Muscle of leg (tissue), 11 donors: ENCODE data around the gene ZSWIM3. TPM values are rescaled to one million over a fixed set of nuclear protein-coding genes. Genes with fewer than 3 reads are reported as not detected.

Experiments used
- DNase-seq: peaks from one replicate; pipeline ENCODE4 v3.0.0; 2013
- H3K27ac ChIP-seq: one replicate; pipeline ENCODE4 v1.5.1; 2013; ENCODE audit warnings: mild to moderate bottlenecking, low read length, control low read depth
- H3K27me3 ChIP-seq: one replicate; pipeline ENCODE4 v1.6.1; 2013; ENCODE audit warnings: low read length; ENCODE audit not compliant: control insufficient read depth, insufficient read depth
- H3K36me3 ChIP-seq: one replicate; pipeline ENCODE4 v1.6.1; 2013; ENCODE audit warnings: low read length; ENCODE audit not compliant: control insufficient read depth, insufficient read depth
- H3K4me1 ChIP-seq: one replicate; pipeline ENCODE4 v1.6.1; 2013; ENCODE audit warnings: low read length; ENCODE audit not compliant: control insufficient read depth, insufficient read depth
- H3K4me3 ChIP-seq: one replicate; pipeline ENCODE4 v1.5.1; 2013; ENCODE audit warnings: low read length, control low read depth
- H3K9me3 ChIP-seq: replicated peaks from 2 replicates; pipeline ENCODE4 v1.6.1; 2013; ENCODE audit warnings: low read depth, low read length; ENCODE audit not compliant: control insufficient read depth
- WGBS: methylation state at CpG from one replicate; pipeline ENCODE4 v1.1.5; 2013; ENCODE audit warnings: missing lambda C conversion rate; ENCODE audit not compliant: insufficient coverage; 5-methylcytosine and 5-hydroxymethylcytosine counted together
- polyA plus RNA-seq, 8 donors: library from polyadenylated mRNA; unstranded; fragments of 120-200 nt; gene quantifications; one replicate each; pipeline versions ENCODE4 v1.2.1 to v1.2.3, GENCODE V29; 2013; ENCODE audit warnings: inconsistent platforms in 1 of 8, low replicate concordance in 1 of 8; ENCODE audit not compliant: insufficient read length in 8 of 8, insufficient read depth in 1 of 8
- total RNA-seq: library from RNA; stranded (reverse); fragments of 120-200 nt; gene quantifications from one replicate; pipeline ENCODE4 v1.2.4, GENCODE V29; 2013

ZSWIM3 gene
- total and polyA plus RNA-seq, 9 donors: 3.1 to 5.6 (median 3.3) TPM

- no peaks in the 10 kb centered on the region for H3K9me3 ChIP-seq
- peak; percentile 70 for DNase-seq
- H3K36me3 ChIP-seq: peaks cover 64% of the 10 kb centered on the region
- peaks cover 23% of the 10 kb centered on the region for H3K4me1 ChIP-seq
- WGBS: 35% methylated on average over 3 of the region's 5 CpGs
- peak overlapping the region; percentile 15 for H3K27ac ChIP-seq
- H3K4me3 ChIP-seq: no peak overlapping the region
- H3K27me3 ChIP-seq: no peaks in the 10 kb centered on the region
Measured at GRCh38 chr20:45842169-45842812, 15.1 kb upstream of the ZSWIM3 start.

GRCh38 chr20:45843506-45843905, 13.9 kb upstream of the ZSWIM3 start:
- H3K27me3 ChIP-seq: no peaks in the 10 kb centered on the region
- peaks cover 23% of the 10 kb centered on the region for H3K4me1 ChIP-seq
- no peak overlapping the region for H3K27ac ChIP-seq
- no peak overlapping the region for H3K4me3 ChIP-seq
- H3K9me3 ChIP-seq: no peaks in the 10 kb centered on the region
- DNase-seq: no peak
- H3K36me3 ChIP-seq: peaks cover 72% of the 10 kb centered on the region
- 92% methylated on average over 13 of the region's 14 CpGs for WGBS

- peaks cover 75% of the 10 kb centered on the region for H3K36me3 ChIP-seq
- peaks cover 23% of the 10 kb centered on the region for H3K4me1 ChIP-seq
- no peaks in the 10 kb centered on the region for H3K9me3 ChIP-seq
- H3K27ac ChIP-seq: no peak overlapping the region
- no peak for DNase-seq
- no peaks in the 10 kb centered on the region for H3K27me3 ChIP-seq
- no peak overlapping the region for H3K4me3 ChIP-seq
Measured at GRCh38 chr20:45845452-45845851, 12.0 kb upstream of the ZSWIM3 start.

- no peak overlapping the region for H3K4me3 ChIP-seq
- DNase-seq: no peak
- H3K27ac ChIP-seq: no peak overlapping the region
- no peaks in the 10 kb centered on the region for H3K27me3 ChIP-seq
- H3K9me3 ChIP-seq: no peaks in the 10 kb centered on the region
- no peaks in the 10 kb centered on the region for H3K4me1 ChIP-seq
- WGBS: 96% methylated on average over 8 of the region's 8 CpGs
- peaks cover 61% of the 10 kb centered on the region for H3K36me3 ChIP-seq
Measured at GRCh38 chr20:45848421-45848820, 9.0 kb upstream of the ZSWIM3 start.

GRCh38 chr20:45848969-45849582, 8.3 kb upstream of the ZSWIM3 start:
- no peak for DNase-seq
- peaks cover 59% of the 10 kb centered on the region for H3K36me3 ChIP-seq
- H3K4me1 ChIP-seq: no peaks in the 10 kb centered on the region
- H3K27me3 ChIP-seq: no peaks in the 10 kb centered on the region
- H3K27ac ChIP-seq: no peak overlapping the region
- no peaks in the 10 kb centered on the region for H3K9me3 ChIP-seq
- WGBS: 100% methylated on average over 1 of the region's 8 CpGs
- H3K4me3 ChIP-seq: no peak overlapping the region

GRCh38 chr20:45850238-45850637, 7.2 kb upstream of the ZSWIM3 start:
- H3K27me3 ChIP-seq: no peaks in the 10 kb centered on the region
- 79% methylated on average over 2 of the region's 2 CpGs for WGBS
- no peak overlapping the region for H3K27ac ChIP-seq

GRCh38 chr20:45850926-45851325, 6.5 kb upstream of the ZSWIM3 start:
- H3K4me1 ChIP-seq: peaks cover 6% of the 10 kb centered on the region
- DNase-seq: no peak
- H3K9me3 ChIP-seq: no peaks in the 10 kb centered on the region
- no peaks in the 10 kb centered on the region for H3K27me3 ChIP-seq
- no peak overlapping the region for H3K27ac ChIP-seq
- no CpG with 5 or more reads among the region's 1 CpG for WGBS
- no peak overlapping the region for H3K4me3 ChIP-seq
- peaks cover 56% of the 10 kb centered on the region for H3K36me3 ChIP-seq

More at GRCh38 chr20:45850238-45850637, 7.2 kb upstream of the ZSWIM3 start:
- H3K36me3 ChIP-seq: peaks cover 59% of the 10 kb centered on the region
- H3K9me3 ChIP-seq: no peaks in the 10 kb centered on the region
- no peak for DNase-seq
- no peak overlapping the region for H3K4me3 ChIP-seq
- peaks cover 2% of the 10 kb centered on the region for H3K4me1 ChIP-seq

- H3K36me3 ChIP-seq: peaks cover 50% of the 10 kb centered on the region
- no peak overlapping the region for H3K27ac ChIP-seq
- H3K9me3 ChIP-seq: no peaks in the 10 kb centered on the region
- H3K4me3 ChIP-seq: no peak overlapping the region
- no peaks in the 10 kb centered on the region for H3K27me3 ChIP-seq
- no peak for DNase-seq
- peaks cover 12% of the 10 kb centered on the region for H3K4me1 ChIP-seq
Measured at GRCh38 chr20:45851501-45851900, 5.9 kb upstream of the ZSWIM3 start.

- Histone ChIP-seq H3K27me3 (no peaks in the 10 kb centered on the region), H3K27ac (no peak overlapping the region), H3K4me1 (peaks cover 15% of the 10 kb centered on the region), H3K36me3 (peaks cover 43% of the 10 kb centered on the region), H3K4me3 (no peak overlapping the region), H3K9me3 (no peaks in the 10 kb centered on the region)
- no peak for DNase-seq
- no CpG with 5 or more reads among the region's 6 CpGs for WGBS
Measured at GRCh38 chr20:45852326-45852725, 5.1 kb upstream of the ZSWIM3 start.

GRCh38 chr20:45853484-45853883, 3.9 kb upstream of the ZSWIM3 start:
- no CpG with 5 or more reads among the region's 2 CpGs for WGBS
- Histone ChIP-seq H3K27me3 (no peaks in the 10 kb centered on the region), H3K27ac (no peak overlapping the region), H3K4me3 (no peak overlapping the region), H3K36me3 (peaks cover 36% of the 10 kb centered on the region), H3K9me3 (no peaks in the 10 kb centered on the region), H3K4me1 (peaks cover 23% of the 10 kb centered on the region)
- no peak for DNase-seq

GRCh38 chr20:45857882-45858216, 435 bp downstream of the ZSWIM3 start:
- DNase-seq: no peak
- WGBS: 17% methylated on average over 1 of the region's 13 CpGs
- peaks cover 23% of the 10 kb centered on the region for H3K4me1 ChIP-seq

More at GRCh38 chr20:45857882-45858216, 435 bp downstream of the ZSWIM3 start:
- H3K9me3 ChIP-seq: no peaks in the 10 kb centered on the region
- no peaks in the 10 kb centered on the region for H3K27me3 ChIP-seq
- H3K36me3 ChIP-seq: peaks cover 15% of the 10 kb centered on the region
- peak overlapping the region; percentile 87 for H3K4me3 ChIP-seq
- peak overlapping the region; percentile 84 for H3K27ac ChIP-seq
